NCI-H1048 (cell line): ENCODE data around the gene LYZL1.
"Not testable (repeated sequence)": the region's sequence is repeated elsewhere in the genome, so short reads cannot be mapped to it uniquely, and the experiment has no call there.

Source experiments
- DNase-seq: peaks from one replicate; lab custom pipeline; 2025; lab: John Stamatoyannopoulos, UW

Gene LYZL1

GRCh38 chr10:29288906-29289305, at the start of gene LYZL1:
Gene LYZL1, plus strand, starts transcription at chr10:29289070. Its CDS starts 2,798 bp downstream, at chr10:29291868.
- not testable (repeated sequence) for DNase-seq

GRCh38 chr10:29239569-29240472, 49.0 kb upstream of the LYZL1 start:
- DNase-seq: no peak

- DNase-seq: no peak
These were observed 47.7 kb upstream of the LYZL1 start for GRCh38 chr10:29240986-29241660.

GRCh38 chr10:29241925-29242324, 46.9 kb upstream of the LYZL1 start:
- DNase-seq: no peak

- no peak for DNase-seq
These were observed 45.8 kb upstream of the LYZL1 start for GRCh38 chr10:29243066-29243465.

GRCh38 chr10:29243750-29244149, 45.1 kb upstream of the LYZL1 start:
- DNase-seq: no peak

- DNase-seq: no peak
These were observed 43.9 kb upstream of the LYZL1 start for GRCh38 chr10:29244978-29245377.

- no peak for DNase-seq
These were observed 43.4 kb upstream of the LYZL1 start for GRCh38 chr10:29245476-29245875.

GRCh38 chr10:29246449-29246848, 42.4 kb upstream of the LYZL1 start:
- DNase-seq: no peak

- DNase-seq: no peak
These were observed 40.7 kb upstream of the LYZL1 start for GRCh38 chr10:29248158-29248557.

GRCh38 chr10:29249018-29249417, 39.9 kb upstream of the LYZL1 start:
- DNase-seq: no peak

GRCh38 chr10:29250066-29250465, 38.8 kb upstream of the LYZL1 start:
- no peak for DNase-seq

- DNase-seq: no peak
These were observed 35.8 kb upstream of the LYZL1 start for GRCh38 chr10:29252811-29253689.

GRCh38 chr10:29253690-29254029, 35.2 kb upstream of the LYZL1 start:
- DNase-seq: no peak

GRCh38 chr10:29254123-29255046, 34.5 kb upstream of the LYZL1 start:
- no peak for DNase-seq

GRCh38 chr10:29255104-29255503, 33.8 kb upstream of the LYZL1 start:
- DNase-seq: no peak

GRCh38 chr10:29256019-29256418, 32.9 kb upstream of the LYZL1 start:
- no peak for DNase-seq

- DNase-seq: no peak
These were observed 32.3 kb upstream of the LYZL1 start for GRCh38 chr10:29256586-29256985.

GRCh38 chr10:29257106-29257783, 31.6 kb upstream of the LYZL1 start:
- no peak for DNase-seq

- no peak for DNase-seq
These were observed 31.1 kb upstream of the LYZL1 start for GRCh38 chr10:29257784-29258135.

GRCh38 chr10:29259498-29259897, 29.4 kb upstream of the LYZL1 start:
- no peak for DNase-seq
